ENCODE measurements around the gene LPIN3.

GRCh38 chr20:41392295-41392694 lies 51.7 kb downstream of the LPIN3 start:
- TF ChIP-seq TAF1 (IDR thresholded peaks at IDR 0.05; ENCODE audit: borderline replicate concordance, insufficient read depth, low read length) (no peak), REST (IDR thresholded peaks at IDR 0.05; ENCODE audit: insufficient read depth in 1 of 2, low read depth in 2 of 2, low read length in 2 of 2) (no peak)

Measured in PFSK-1 (cell line).